NCI-H510A (cell line): Measurements from ENCODE around the gene OR2V2.
"Not testable (repeated sequence)": the region's sequence is repeated elsewhere in the genome, so short reads cannot be mapped to it uniquely, and the experiment has no call there.

Source experiments
- DNase-seq: peaks from one replicate; lab custom pipeline; 2025; lab: John Stamatoyannopoulos, UW

Gene OR2V2

DNA sequence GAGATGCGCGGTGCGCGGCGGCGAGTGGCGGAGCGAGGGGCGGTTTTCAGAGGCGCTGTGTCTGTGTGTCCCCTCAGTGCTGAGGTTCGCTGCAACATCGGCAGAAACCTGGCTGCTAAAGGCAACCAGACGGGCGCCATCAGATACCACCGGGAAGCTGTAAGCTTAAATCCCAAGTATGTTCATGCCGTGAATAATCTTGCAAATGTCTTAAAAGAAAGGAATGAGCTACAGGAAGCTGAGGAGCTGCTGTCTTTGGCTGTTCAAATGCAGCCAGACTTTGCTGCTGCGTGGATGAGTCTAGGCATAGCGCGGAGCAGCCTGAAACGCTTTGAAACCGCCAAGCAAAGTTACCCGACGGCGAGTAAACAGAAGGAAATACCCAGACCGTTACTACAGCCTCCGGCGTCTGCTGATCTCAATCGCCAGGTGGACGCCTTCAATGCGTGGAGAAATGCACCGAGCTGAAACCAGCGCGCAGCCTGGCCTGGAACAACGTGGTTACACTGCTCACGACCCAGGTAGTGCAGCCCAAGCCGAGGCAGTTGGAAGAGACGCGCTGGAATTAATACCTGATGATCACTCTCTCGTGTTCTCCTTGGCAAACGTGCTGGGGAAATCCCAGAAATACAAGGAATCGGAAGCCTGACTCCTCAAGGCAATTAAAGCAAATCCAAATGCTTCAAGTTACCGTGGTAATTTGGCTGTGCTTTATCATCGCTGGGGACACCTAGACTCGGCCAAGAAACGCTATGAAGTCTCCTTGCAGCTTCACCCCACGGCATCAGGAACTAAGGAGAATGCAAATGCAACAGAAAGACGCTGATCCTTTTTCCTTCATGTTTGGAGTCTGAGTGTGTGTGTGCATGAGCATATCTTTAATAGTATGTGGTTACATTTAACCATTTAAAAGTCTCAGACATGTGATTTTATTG, 32.3 kb upstream of the OR2V2 start:
- no peak for DNase-seq

DNA sequence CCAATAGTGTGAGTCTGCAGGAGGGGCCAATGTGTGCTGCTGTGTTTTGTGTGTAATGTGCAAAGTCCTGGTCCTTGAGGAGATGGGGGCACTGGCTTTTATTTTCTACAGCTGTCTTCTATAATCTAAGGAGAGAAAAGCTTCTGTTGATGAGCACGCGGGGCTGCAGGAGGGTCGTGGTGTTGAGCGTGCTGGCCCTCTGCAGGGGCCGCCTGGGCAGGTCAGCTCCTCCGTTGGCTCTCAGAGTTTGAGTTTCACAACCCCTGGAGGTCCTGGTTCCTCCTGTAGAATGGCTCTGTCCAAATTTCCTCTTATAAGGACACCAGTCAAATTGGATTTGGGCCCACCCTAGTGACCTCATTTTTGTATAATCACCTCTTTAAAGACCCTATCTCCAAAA, 29.0 kb upstream of the OR2V2 start:
- DNase-seq = no peak

DNA sequence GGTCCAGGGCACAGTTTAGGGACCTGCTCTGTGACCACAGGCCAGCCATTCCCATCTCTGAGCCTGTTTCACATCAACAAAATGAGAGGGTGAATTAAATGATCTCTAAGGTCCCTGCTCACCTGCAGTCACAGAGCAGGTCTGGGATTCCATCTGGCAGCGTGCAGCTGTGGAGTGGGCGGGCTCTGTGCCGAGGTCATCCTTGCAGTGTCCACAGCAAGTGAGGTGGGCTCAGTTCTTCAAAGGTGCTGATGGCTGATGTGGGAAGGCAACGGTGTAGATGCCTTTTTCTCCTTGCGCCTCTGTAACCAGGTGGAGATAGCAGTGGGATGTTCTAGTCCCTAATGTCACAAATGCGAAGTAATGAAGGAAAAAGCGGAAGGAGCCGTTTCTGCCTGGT, 28.3 kb upstream of the OR2V2 start:
- DNase-seq = no peak

GRCh38 chr5:181120306-181120705, 27.1 kb upstream of the OR2V2 start:
- DNase-seq = no peak

DNA sequence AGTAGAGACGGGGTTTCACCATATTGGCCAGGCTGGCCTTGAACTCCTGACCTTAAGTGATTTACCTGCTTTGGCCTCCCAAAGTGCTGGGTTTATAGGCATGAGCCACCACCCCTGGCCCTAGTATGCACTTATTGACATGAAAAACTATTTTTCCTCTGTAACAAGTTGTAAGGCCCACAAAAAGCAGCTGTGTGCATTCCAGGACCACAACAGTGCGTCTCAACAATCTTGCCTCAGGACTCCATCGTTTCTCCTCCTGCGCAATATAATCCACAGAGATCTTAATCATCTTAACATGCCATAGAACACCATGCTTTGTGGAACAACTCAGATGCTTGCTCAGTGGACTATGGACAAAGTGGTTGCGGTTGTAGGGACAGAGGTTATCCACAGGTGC, 26.6 kb upstream of the OR2V2 start:
- no peak for DNase-seq

DNA sequence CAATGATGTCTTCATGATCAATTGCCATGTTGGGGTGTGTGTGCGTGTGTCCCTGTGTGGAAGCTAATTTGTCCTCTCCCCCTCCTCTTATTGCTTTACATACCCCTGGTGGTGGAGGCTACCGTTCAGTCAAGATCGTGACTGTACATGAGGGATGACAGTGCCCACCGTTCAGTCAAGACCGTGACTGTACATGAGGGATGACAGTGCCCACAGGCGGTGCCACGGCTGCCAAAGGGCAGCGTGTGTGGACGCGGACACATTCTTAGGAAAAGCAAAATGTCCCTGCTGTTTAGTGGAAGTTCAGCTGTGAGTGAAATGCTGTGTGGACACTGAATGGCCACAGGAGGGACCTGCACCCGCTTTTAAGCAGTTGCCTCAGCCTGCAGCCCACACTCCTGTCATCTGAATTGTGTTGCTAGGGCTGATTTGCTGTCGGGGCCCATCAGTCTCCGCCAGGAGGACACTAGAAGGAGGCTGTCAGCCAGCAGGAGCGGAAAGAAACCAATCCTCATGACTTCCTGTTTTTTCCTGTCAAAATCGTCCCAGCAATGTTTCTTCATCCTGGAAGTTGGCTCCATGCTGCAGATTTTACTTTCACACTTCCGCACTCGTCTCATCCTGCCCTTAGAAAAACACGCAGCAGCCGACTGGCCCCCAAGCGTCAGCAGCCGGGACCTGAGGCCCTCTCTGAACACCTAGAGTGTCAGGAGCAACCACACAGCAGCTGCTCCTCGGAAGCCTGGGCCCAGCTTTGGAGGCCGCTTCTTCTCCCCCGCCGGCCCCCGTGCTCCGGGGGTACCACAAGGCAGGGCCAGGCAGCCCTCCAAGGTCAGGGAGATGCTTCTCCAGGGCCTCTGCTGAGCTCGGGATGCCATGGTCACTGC, 25.5 kb upstream of the OR2V2 start:
- DNase-seq = no peak

GRCh38 chr5:181124526-181124925, 22.9 kb upstream of the OR2V2 start:
- DNase-seq = no peak

GRCh38 chr5:181126841-181127240, 20.5 kb upstream of the OR2V2 start:
- DNase-seq = no peak

DNA sequence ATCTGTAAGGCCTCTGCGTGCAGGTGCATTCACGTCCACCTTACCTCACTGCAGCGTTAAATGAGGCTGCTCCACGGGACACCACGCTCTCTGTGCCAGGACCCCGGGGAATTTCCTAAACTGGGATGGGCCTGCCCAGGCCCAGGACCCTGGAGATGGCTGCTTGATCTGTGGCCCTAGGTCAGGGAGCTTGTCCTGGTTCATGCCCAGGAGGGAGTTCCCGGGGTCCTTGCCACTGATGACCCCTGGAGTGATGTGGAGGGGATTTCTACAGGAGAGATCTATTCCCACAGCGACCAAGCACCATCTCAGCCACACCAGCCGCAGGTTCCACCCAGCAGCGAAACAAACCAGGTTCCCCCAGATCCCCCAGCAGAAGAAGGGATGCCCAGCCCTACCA, 19.9 kb upstream of the OR2V2 start:
- DNase-seq = no peak

DNA sequence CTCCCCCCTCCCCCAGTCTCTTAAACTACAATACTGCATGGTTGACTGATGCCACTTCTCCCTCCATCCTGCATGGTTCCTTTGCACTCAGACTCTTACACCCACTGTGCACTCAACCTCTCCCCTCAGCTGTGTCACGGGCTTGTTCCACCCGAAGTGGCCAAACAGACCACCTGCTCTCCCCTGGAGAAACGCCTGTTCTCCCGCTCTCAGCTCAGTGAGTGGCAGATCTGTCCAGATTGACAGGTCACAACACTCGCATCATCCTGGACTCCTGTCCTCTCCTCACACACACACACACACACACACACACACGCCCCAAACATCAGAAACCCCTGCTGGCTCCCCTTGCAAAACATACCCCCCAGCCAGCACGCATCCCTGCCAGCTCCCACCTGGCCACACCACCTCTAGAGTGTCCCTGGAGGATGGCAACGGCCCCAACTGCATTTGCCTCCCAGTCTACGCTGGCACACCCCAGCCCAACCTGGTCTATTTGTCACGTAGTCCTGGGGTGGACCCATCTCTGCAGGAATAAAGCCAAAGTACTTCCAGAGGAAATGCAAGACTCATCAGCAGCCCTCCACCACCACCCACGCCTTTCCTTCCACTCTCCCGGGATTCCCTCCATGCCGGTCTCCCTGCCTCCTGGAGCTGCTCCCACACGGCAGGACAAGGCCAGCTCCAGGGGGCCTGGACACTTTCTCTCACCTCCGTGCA, 19.3 kb upstream of the OR2V2 start:
- DNase-seq = no peak

DNA sequence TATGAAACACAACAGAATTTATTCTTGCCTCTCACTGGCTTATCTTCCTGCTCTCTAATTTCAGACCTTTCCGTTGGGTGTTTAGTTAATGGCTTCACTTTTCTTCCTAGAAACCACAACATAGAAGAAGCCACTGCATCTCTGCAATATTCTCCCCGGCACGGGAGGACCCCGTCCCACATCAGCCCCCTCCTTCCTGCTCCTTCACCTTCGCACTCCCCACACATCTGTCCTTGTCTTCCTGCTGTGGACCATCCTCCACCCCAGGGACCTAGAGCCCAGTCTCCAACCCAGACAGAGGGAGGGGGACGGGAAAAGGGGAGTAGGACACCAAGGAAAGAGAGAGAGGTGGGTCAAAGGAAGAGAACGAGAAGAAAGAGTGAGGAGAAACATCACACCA, 17.8 kb upstream of the OR2V2 start:
- no peak for DNase-seq

DNA sequence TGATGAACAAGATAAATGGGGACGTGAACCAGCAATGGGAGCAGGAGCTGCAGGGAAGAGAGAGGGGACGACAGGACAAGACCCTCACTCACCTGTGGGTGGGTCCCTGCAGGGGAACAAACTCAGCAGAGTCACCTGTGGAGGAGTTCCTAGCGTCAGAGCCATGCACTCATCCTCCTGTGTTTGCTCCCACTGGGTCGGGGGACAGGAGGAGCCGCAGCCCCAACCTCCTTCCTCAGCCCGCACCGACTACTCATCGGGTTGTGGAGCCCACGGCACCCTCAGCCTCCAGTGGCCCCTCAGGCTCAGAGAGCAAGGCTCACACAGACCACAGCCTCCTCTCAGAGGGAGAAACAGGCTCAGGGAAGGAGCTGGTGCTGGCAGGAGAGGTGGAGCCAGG, 17.3 kb upstream of the OR2V2 start:
- not testable (repeated sequence) for DNase-seq

GRCh38 chr5:181130832-181131496, 16.4 kb upstream of the OR2V2 start, which contains the start of gene OR2V1:
Gene OR2V1, minus strand, starts transcription at chr5:181131169. Its CDS starts 5,865 bp downstream, at chr5:181125304.
- no peak for DNase-seq

- DNase-seq = no peak
Observed at GRCh38 chr5:181131514-181131913, 15.9 kb upstream of the OR2V2 start.

- DNase-seq = no peak
Observed at GRCh38 chr5:181133083-181133482, 14.3 kb upstream of the OR2V2 start.

- no peak for DNase-seq
Observed at GRCh38 chr5:181133610-181134231, 13.7 kb upstream of the OR2V2 start.

DNA sequence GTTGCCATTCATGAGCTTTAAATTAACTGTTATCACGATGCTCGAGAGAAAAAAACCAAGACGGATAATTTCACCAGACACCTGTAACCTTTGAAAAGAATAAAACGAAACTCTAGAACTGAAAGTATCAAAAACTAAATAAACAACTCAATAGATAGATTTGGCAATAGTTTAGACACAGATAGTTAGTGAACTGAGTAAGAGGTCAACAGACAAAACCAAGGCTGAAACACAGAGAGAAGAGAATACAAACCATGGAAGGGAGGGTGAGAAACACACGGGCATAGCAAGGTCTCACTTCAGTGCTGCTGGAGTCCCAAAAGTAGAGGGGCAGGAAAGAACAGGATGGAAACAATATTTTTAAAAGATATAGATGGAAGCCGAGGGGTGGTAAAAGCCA, 13.1 kb upstream of the OR2V2 start:
- no peak for DNase-seq

DNA sequence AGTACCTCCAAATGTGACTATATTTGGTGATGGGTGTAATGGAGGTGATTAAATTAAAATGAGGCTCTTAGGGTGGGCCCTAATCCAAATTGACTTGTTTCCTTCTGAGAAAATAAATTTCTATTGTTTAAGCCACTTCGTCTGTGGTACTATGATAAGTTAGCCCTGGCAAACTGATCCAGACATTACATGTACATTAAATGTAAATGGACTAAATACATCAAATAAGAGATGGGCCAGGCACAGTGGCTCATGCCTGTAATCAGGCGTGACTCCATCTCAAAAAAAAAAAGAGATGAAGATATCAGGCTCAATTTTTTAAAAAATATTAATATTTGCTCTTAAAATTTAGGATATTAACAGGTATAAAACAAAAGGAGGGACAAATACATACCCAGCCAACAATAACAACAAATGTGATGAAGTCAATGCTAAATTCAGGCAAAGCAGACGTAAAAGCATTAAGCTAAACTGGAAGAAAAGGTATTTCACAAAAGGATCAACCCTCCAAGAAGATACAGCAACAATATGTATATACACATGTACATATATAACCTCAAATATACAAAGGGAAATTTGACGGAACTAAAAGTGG, 10.9 kb upstream of the OR2V2 start:
- no peak for DNase-seq

GRCh38 chr5:181138258-181138657, 9.1 kb upstream of the OR2V2 start:
- no peak for DNase-seq

- no peak for DNase-seq
Observed at GRCh38 chr5:181140766-181141165, 6.6 kb upstream of the OR2V2 start.

DNA sequence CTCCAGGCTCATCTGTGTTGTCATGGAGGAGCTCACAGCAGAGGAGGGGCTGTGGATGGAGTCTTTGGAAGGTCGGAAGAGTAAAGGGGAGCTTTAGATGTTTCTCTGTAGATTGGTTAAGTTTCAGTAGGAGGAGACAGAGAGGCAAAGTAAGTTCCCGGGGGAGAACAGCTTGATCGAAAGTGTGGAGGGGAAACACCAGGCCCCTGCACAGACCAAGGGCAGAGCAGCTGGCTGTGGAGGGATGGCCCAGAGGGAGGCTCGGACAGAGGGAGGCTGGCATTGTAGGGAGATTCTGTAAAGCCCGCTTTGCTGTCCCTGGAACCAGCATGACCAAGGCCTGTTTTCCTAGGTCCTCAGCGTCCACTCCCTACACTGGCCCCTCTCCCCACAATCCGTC, 5.3 kb upstream of the OR2V2 start:
- no peak for DNase-seq
